CD14-positive monocyte (primary cell): ENCODE measurements around the gene ERMN. TPM values are rescaled to one million over a fixed set of nuclear protein-coding genes. Genes with fewer than 3 reads are reported as not detected.

ENCODE experiments used
- DNase-seq, 3 donors: peaks; one replicate each; pipeline ENCODE4 v3.0.0-alpha.2; 2011 to 2022
- H2AFZ ChIP-seq: 2 replicates; pipeline ENCODE4 v1.6.0; 2012; ENCODE audit warnings: mild to moderate bottlenecking, low read depth, low read length, inconsistent platforms; ENCODE audit not compliant: insufficient read depth, poor library complexity, severe bottlenecking
- H3K27ac ChIP-seq, 2 donors: 1 replicate in 1 of 2; 2 replicates in 1 of 2; pipeline ENCODE4 v1.5.1; 2012 to 2013; ENCODE audit warnings: low read length in 2 of 2, control low read depth in 1 of 2, inconsistent platforms in 1 of 2, low read depth in 1 of 2, mild to moderate bottlenecking in 1 of 2
- H3K27me3 ChIP-seq, 2 donors: one replicate each; pipeline versions ENCODE4 v1.6.0 to v1.6.1; 2011 to 2013; ENCODE audit warnings: low read length in 2 of 2; ENCODE audit not compliant: control insufficient read depth in 2 of 2, insufficient read depth in 2 of 2
- H3K36me3 ChIP-seq, 2 donors: replicated peaks in 1 of 2; 1 replicate in 1 of 2; 2 replicates in 1 of 2; pipeline versions ENCODE4 v1.5.1 to v1.6.1; 2012 to 2013; ENCODE audit warnings: low read length in 2 of 2, control low read depth in 1 of 2, inconsistent platforms in 1 of 2, mild to moderate bottlenecking in 1 of 2; ENCODE audit not compliant: insufficient read depth in 2 of 2, control insufficient read depth in 1 of 2
- H3K4me1 ChIP-seq, 2 donors: 1 replicate in 1 of 2; 2 replicates in 1 of 2; pipeline versions ENCODE4 v1.5.1 to v1.6.1; 2012 to 2013; ENCODE audit warnings: low read length in 2 of 2, control low read depth in 1 of 2, inconsistent platforms in 1 of 2, mild to moderate bottlenecking in 1 of 2, moderate library complexity in 1 of 2; ENCODE audit not compliant: insufficient read depth in 2 of 2, control insufficient read depth in 1 of 2
- H3K4me2 ChIP-seq: replicated peaks from 2 replicates; pipeline ENCODE3; 2012; ENCODE audit warnings: low read length, moderate library complexity, mild to moderate bottlenecking; ENCODE audit not compliant: poor library complexity, severe bottlenecking; ENCODE audit errors: extremely low read depth
- H3K4me3 ChIP-seq, 3 experiments: fragments of 200-600 bp in 1 of 3; sonication (generic) in 1 of 3; replicated peaks in 1 of 3; 1 replicate in 2 of 3; 2 replicates in 1 of 3; pipeline ENCODE4 v1.5.1; 2011 to 2013; ENCODE audit warnings: low read length in 3 of 3, mild to moderate bottlenecking in 3 of 3, control low read depth in 2 of 3, low read depth in 2 of 3, inconsistent platforms in 1 of 3, moderate library complexity in 1 of 3
- H3K79me2 ChIP-seq: 2 replicates; pipeline ENCODE4 v1.6.0; 2012; ENCODE audit warnings: mild to moderate bottlenecking, control low read depth, inconsistent platforms, low read length, moderate library complexity; ENCODE audit not compliant: insufficient read depth
- H3K9ac ChIP-seq: 2 replicates; pipeline ENCODE4 v1.6.0; 2017; ENCODE audit warnings: low read length, mild to moderate bottlenecking; ENCODE audit not compliant: insufficient read depth, poor library complexity, severe bottlenecking
- H3K9me3 ChIP-seq, 2 donors: replicated peaks in 1 of 2; 1 replicate in 1 of 2; 2 replicates in 1 of 2; pipeline versions ENCODE4 v1.5.1 to v1.6.1; 2012 to 2013; ENCODE audit warnings: low read length in 2 of 2, control low read depth in 1 of 2; ENCODE audit not compliant: control insufficient read depth in 1 of 2, insufficient read depth in 1 of 2
- H4K20me1 ChIP-seq: 2 replicates; pipeline ENCODE4 v1.6.0; 2012; ENCODE audit warnings: mild to moderate bottlenecking, low read length, control low read depth, moderate library complexity; ENCODE audit not compliant: insufficient read depth
- H3K27ac Mint-ChIP-seq, 7 donors: one replicate each; pipeline ENCODE4 v1.8.0; 2020; ENCODE audit warnings: mild to moderate bottlenecking in 7 of 7, mixed read lengths in 7 of 7, moderate library complexity in 6 of 7, inconsistent platforms in 2 of 7
- H3K27me3 Mint-ChIP-seq, 3 donors: one replicate each; pipeline ENCODE4 v1.8.0; 2021 to 2022; ENCODE audit warnings: low read depth in 3 of 3, mild to moderate bottlenecking in 3 of 3, mixed read lengths in 3 of 3, moderate library complexity in 3 of 3, inconsistent platforms in 1 of 3
- H3K36me3 Mint-ChIP-seq, 2 donors: one replicate each; pipeline ENCODE4 v1.8.0; 2020; ENCODE audit warnings: mixed read lengths in 2 of 2, inconsistent platforms in 1 of 2, mild to moderate bottlenecking in 1 of 2
- H3K4me1 Mint-ChIP-seq: one replicate; pipeline ENCODE4 v1.8.0; 2020; ENCODE audit warnings: mild to moderate bottlenecking, mixed read lengths
- H3K4me3 Mint-ChIP-seq, 2 donors: one replicate each; pipeline ENCODE4 v1.8.0; 2020; ENCODE audit warnings: mild to moderate bottlenecking in 2 of 2, mixed read lengths in 2 of 2, moderate library complexity in 1 of 2
- H3K9me3 Mint-ChIP-seq, 7 donors: one replicate each; pipeline ENCODE4 v1.8.0; 2020 to 2022; ENCODE audit warnings: mixed read lengths in 7 of 7, mild to moderate bottlenecking in 6 of 7, moderate library complexity in 6 of 7, inconsistent platforms in 2 of 7
- CTCF ChIP-seq: fragments of 200-600 bp; IDR thresholded peaks from one replicate; pipeline ENCODE4 v1.8.0; 2022; ENCODE audit warnings: antibody characterized with exemption, mild to moderate bottlenecking
- WGBS: methylation state at CpG from one replicate; pipeline ENCODE4 v1.1.5; 2013; ENCODE audit warnings: missing lambda C conversion rate; ENCODE audit not compliant: insufficient coverage; 5-methylcytosine and 5-hydroxymethylcytosine counted together
- intact Hi-C, 2 donors: fragments of 100-400 bp; cut with micrococcal nuclease; formaldehyde crosslinking; loops; one replicate each; pipeline versions ENCODE4 v1.15.0 to v1.15.1; 2023
- polyA plus RNA-seq, 3 donors: library from polyadenylated mRNA; depleted of rRNA in 1 of 3; unstranded in 2 of 3; stranded (reverse) in 1 of 3; fragments of 300-500 nt in 2 of 3; fragments of >200 nt in 1 of 3; fragmentation: Illumina TruSeq in 2 of 3; gene quantifications; 1 replicate in 2 of 3; 2 replicates in 1 of 3; pipeline ENCODE4 v1.2.3, GENCODE V29; 2012 to 2021

ERMN gene
- polyA plus RNA-seq, 3 donors = 0.19 to 3.9 TPM; not detected in 1

- Mint-ChIP-seq H3K9me3 (no peaks in the 10 kb centered on the region), H3K27ac (no peak overlapping the region), H3K4me1 (peaks cover 7% of the 10 kb centered on the region)
Observed at GRCh38 chr2:157321466-157321865, 4.2 kb downstream of the ERMN start.

GRCh38 chr2:157320409-157320808 is 5.2 kb downstream of the ERMN start:
- no peak for DNase-seq
- peaks cover 0 to 1% (median 0%) of the 10 kb centered on the region in 3 donors for H3K27me3 Mint-ChIP-seq
- H4K20me1 ChIP-seq = no peaks in the 10 kb centered on the region
- no peak for TF ChIP-seq CTCF
- H3K9me3 ChIP-seq = no peaks in the 10 kb centered on the region
- H3K9me3 Mint-ChIP-seq = no peaks in the 10 kb centered on the region
- no peaks in the 10 kb centered on the region for H3K79me2 ChIP-seq
- peaks cover 0 to 2% of the 10 kb centered on the region in 2 donors for H3K36me3 Mint-ChIP-seq
- H3K9ac ChIP-seq = no peak overlapping the region
- peaks cover 8 to 9% of the 10 kb centered on the region in 2 donors for H3K4me1 ChIP-seq
- intact Hi-C loops = loop anchor here in 1 of 2 donors (10.0 kb wide), 2 partner anchors 114 to 174 kb away; no protein-coding TSS in a partner anchor
- no peaks in the 10 kb centered on the region for H3K27me3 ChIP-seq
- no peaks in the 10 kb centered on the region for H3K36me3 ChIP-seq
- no peak overlapping the region for H3K27ac ChIP-seq
- no peak overlapping the region for H2AFZ ChIP-seq
- no peak overlapping the region for H3K27ac Mint-ChIP-seq
- H3K4me3 ChIP-seq = no peak overlapping the region
- no peak overlapping the region for H3K4me3 Mint-ChIP-seq
- H3K4me2 ChIP-seq = no peak overlapping the region
- H3K4me1 Mint-ChIP-seq = peaks cover 7% of the 10 kb centered on the region

More at GRCh38 chr2:157321466-157321865, 4.2 kb downstream of the ERMN start:
- 60% methylated on average over 2 of the region's 2 CpGs for WGBS
- H2AFZ ChIP-seq = no peak overlapping the region
- no peaks in the 10 kb centered on the region for H3K79me2 ChIP-seq
- no peaks in the 10 kb centered on the region for H4K20me1 ChIP-seq
- peaks cover 0 to 2% (median 0%) of the 10 kb centered on the region in 3 donors for H3K27me3 Mint-ChIP-seq
- no peaks in the 10 kb centered on the region for H3K27me3 ChIP-seq
- H3K4me3 ChIP-seq = no peak overlapping the region
- intact Hi-C loops = loop anchor here in 1 of 2 donors (10.0 kb wide), 2 partner anchors 113 to 173 kb away; no protein-coding TSS in a partner anchor
- TF ChIP-seq CTCF = no peak
- no peaks in the 10 kb centered on the region for H3K9me3 ChIP-seq
- H3K4me2 ChIP-seq = no peak overlapping the region
- no peak overlapping the region for H3K27ac ChIP-seq
- peak in 2 of 3 donors; percentile 27 to 51 for DNase-seq
- H3K4me3 Mint-ChIP-seq = no peak overlapping the region
- peaks cover 8 to 9% of the 10 kb centered on the region in 2 donors for H3K4me1 ChIP-seq
- H3K36me3 ChIP-seq = no peaks in the 10 kb centered on the region
- no peak overlapping the region for H3K9ac ChIP-seq
- peaks cover 0 to 2% of the 10 kb centered on the region in 2 donors for H3K36me3 Mint-ChIP-seq
